ENCODE results near the gene SLC9A3. TPM values are rescaled to one million over a fixed set of nuclear protein-coding genes. Genes with fewer than 3 reads are reported as not detected.

SLC9A3 gene
- total RNA-seq, 2 experiments from 2014 or later, result 2.3 to 2.5 TPM

- no peak overlapping the region for H3K4me3 ChIP-seq (ENCODE audit: low read length)
- H3K27ac Mint-ChIP-seq, result no peak overlapping the region
- H3K27me3 Mint-ChIP-seq, result peaks cover 15% of the 10 kb centered on the region
- peaks cover 11 to 14% of the 10 kb centered on the region in 2 experiments for H3K27me3 ChIP-seq (ENCODE audit: control insufficient read depth in 1 of 2, insufficient read depth in 2 of 2, low read length in 2 of 2)
- ATAC-seq (ENCODE audit: poor library complexity) (no peak), DNase-seq (no peak)
- H3K9me3 Mint-ChIP-seq, result no peaks in the 10 kb centered on the region
- ChIA-PET CTCF (no interaction called here), POLR2A (no interaction called here)
- intact Hi-C loops (cut with DNase I, micrococcal nuclease), result no loop called here
- no peak overlapping the region for H3K4me3 Mint-ChIP-seq
- H3K27ac ChIP-seq (ENCODE audit: low read depth in 1 of 2, low read length in 2 of 2), result no peak overlapping the region
- H3K4me1 Mint-ChIP-seq (ENCODE audit: low read depth), result no peaks in the 10 kb centered on the region
- peaks cover 0 to 16% of the 10 kb centered on the region in 2 experiments for H3K9me3 ChIP-seq (ENCODE audit: control insufficient read depth in 1 of 2, insufficient read depth in 1 of 2, low read length in 2 of 2)
- H3K36me3 Mint-ChIP-seq (ENCODE audit: low read depth), result no peaks in the 10 kb centered on the region
- TF ChIP-seq, protein P1, sequence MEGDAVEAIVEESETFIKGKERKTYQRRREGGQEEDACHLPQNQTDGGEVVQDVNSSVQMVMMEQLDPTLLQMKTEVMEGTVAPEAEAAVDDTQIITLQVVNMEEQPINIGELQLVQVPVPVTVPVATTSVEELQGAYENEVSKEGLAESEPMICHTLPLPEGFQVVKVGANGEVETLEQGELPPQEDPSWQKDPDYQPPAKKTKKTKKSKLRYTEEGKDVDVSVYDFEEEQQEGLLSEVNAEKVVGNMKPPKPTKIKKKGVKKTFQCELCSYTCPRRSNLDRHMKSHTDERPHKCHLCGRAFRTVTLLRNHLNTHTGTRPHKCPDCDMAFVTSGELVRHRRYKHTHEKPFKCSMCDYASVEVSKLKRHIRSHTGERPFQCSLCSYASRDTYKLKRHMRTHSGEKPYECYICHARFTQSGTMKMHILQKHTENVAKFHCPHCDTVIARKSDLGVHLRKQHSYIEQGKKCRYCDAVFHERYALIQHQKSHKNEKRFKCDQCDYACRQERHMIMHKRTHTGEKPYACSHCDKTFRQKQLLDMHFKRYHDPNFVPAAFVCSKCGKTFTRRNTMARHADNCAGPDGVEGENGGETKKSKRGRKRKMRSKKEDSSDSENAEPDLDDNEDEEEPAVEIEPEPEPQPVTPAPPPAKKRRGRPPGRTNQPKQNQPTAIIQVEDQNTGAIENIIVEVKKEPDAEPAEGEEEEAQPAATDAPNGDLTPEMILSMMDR (IDR thresholded peaks at IDR 0.05), result no peak
- H3K36me3 ChIP-seq (ENCODE audit: insufficient read depth, low read length), result no peaks in the 10 kb centered on the region
- H3K4me1 ChIP-seq (ENCODE audit: insufficient read depth, low read length), result peaks cover 11% of the 10 kb centered on the region
Observed at GRCh38 chr5:501831-502184, 22.4 kb downstream of the SLC9A3 start.

GRCh38 chr5:501105-501830 lies 23.0 kb downstream of the SLC9A3 start:
- DNase-seq (no peak), ATAC-seq (ENCODE audit: poor library complexity) (no peak)
- Mint-ChIP-seq H3K27me3 (peaks cover 15% of the 10 kb centered on the region), H3K9me3 (no peaks in the 10 kb centered on the region), H3K4me3 (no peak overlapping the region), H3K27ac (no peak overlapping the region), H3K4me1 (ENCODE audit: low read depth) (no peaks in the 10 kb centered on the region), H3K36me3 (ENCODE audit: low read depth) (no peaks in the 10 kb centered on the region)
- H3K27me3 ChIP-seq (ENCODE audit: control insufficient read depth in 1 of 2, insufficient read depth in 2 of 2, low read length in 2 of 2), result peaks cover 11 to 14% of the 10 kb centered on the region in 2 experiments
- H3K4me3 ChIP-seq (ENCODE audit: low read length), result no peak overlapping the region
- H3K36me3 ChIP-seq (ENCODE audit: insufficient read depth, low read length), result no peaks in the 10 kb centered on the region
- intact Hi-C loops (cut with DNase I, micrococcal nuclease), result no loop called here
- peaks cover 11% of the 10 kb centered on the region for H3K4me1 ChIP-seq (ENCODE audit: insufficient read depth, low read length)
- ChIA-PET CTCF (no interaction called here), POLR2A (no interaction called here)
- TF ChIP-seq, protein P1 (IDR thresholded peaks at IDR 0.05), result no peak
- H3K9me3 ChIP-seq (ENCODE audit: control insufficient read depth in 1 of 2, insufficient read depth in 1 of 2, low read length in 2 of 2), result peaks cover 0 to 14% of the 10 kb centered on the region in 2 experiments
- H3K27ac ChIP-seq (ENCODE audit: low read depth in 1 of 2, low read length in 2 of 2), result no peak overlapping the region

- intact Hi-C loops (cut with DNase I, micrococcal nuclease), result no loop called here
- Mint-ChIP-seq H3K4me3 (no peak overlapping the region), H3K4me1 (ENCODE audit: low read depth) (no peaks in the 10 kb centered on the region), H3K27me3 (peaks cover 15% of the 10 kb centered on the region), H3K36me3 (ENCODE audit: low read depth) (no peaks in the 10 kb centered on the region), H3K9me3 (no peaks in the 10 kb centered on the region), H3K27ac (no peak overlapping the region)
- no peak overlapping the region for H3K27ac ChIP-seq (ENCODE audit: low read depth in 1 of 2, low read length in 2 of 2)
- DNase-seq, result no peak
- no peak overlapping the region for H3K4me3 ChIP-seq (ENCODE audit: low read length)
- ChIA-PET POLR2A (no interaction called here), CTCF (no interaction called here)
- no peaks in the 10 kb centered on the region for H3K36me3 ChIP-seq (ENCODE audit: insufficient read depth, low read length)
- TF ChIP-seq, protein P1 (IDR thresholded peaks at IDR 0.05), result no peak
- peaks cover 0 to 10% of the 10 kb centered on the region in 2 experiments for H3K9me3 ChIP-seq (ENCODE audit: control insufficient read depth in 1 of 2, insufficient read depth in 1 of 2, low read length in 2 of 2)
- no peak for ATAC-seq (ENCODE audit: poor library complexity)
- peaks cover 11 to 14% of the 10 kb centered on the region in 2 experiments for H3K27me3 ChIP-seq (ENCODE audit: control insufficient read depth in 1 of 2, insufficient read depth in 2 of 2, low read length in 2 of 2)
- H3K4me1 ChIP-seq (ENCODE audit: insufficient read depth, low read length), result peaks cover 11% of the 10 kb centered on the region
Observed at GRCh38 chr5:500491-500890, 23.8 kb downstream of the SLC9A3 start.
